HL-60 (cell line): ENCODE data around the gene ROR2.
A peak's percentile ranks its signal among the peaks of the same experiment; 100 is the strongest.

Experiments
- DNase-seq, 2 experiments: peaks; one replicate each; pipeline ENCODE4 v3.0.0-alpha.2; 2010 to 2020; ENCODE audit warnings: low read depth in 1 of 2, low spot score in 1 of 2
- H3K27ac ChIP-seq: fragments of 250-450 bp; sonication (Bioruptor Pico); replicated peaks from 2 replicates; pipeline ENCODE4 v1.5.1; 2020; ENCODE audit warnings: mild to moderate bottlenecking, moderate library complexity
- H3K27me3 ChIP-seq: fragments of 250-450 bp; sonication (Bioruptor Pico); 2 replicates; pipeline ENCODE4 v1.5.1; 2021; ENCODE audit warnings: mild to moderate bottlenecking, moderate library complexity; ENCODE audit not compliant: insufficient read depth, poor library complexity, severe bottlenecking
- H3K4me3 ChIP-seq: replicated peaks from 2 replicates; pipeline ENCODE4 v1.5.1; 2011; ENCODE audit warnings: mild to moderate bottlenecking, control low read depth, low read length; ENCODE audit not compliant: insufficient read depth
- CTCF ChIP-seq: IDR thresholded peaks from one replicate; pipeline ENCODE4 v1.5.1; 2011; ENCODE audit warnings: low read length, control low read depth, inconsistent platforms; ENCODE audit not compliant: insufficient read depth
- GABPA ChIP-seq: IDR thresholded peaks from 2 replicates; pipeline ENCODE4 v1.6.1; 2012; ENCODE audit warnings: low read depth
- POLR2AphosphoS5 ChIP-seq: IDR thresholded peaks from 2 replicates; pipeline ENCODE4 v1.6.1; 2012; ENCODE audit warnings: low read depth
- REST ChIP-seq: IDR thresholded peaks from 2 replicates; pipeline ENCODE4 v1.6.1; 2012; ENCODE audit warnings: low read depth; ENCODE audit not compliant: insufficient replicate concordance
- SPI1 ChIP-seq: IDR thresholded peaks from 2 replicates; pipeline ENCODE4 v1.6.1; 2012; ENCODE audit warnings: low read depth, mild to moderate bottlenecking, borderline replicate concordance

The ROR2 gene

GRCh38 chr9:91933556-91934352, 16.3 kb downstream of the ROR2 start:
- Histone ChIP-seq H3K27me3 (no peaks in the 10 kb centered on the region), H3K4me3 (no peak overlapping the region), H3K27ac (no peak overlapping the region)
- DNase-seq, result no peak
- no peak for TF ChIP-seq REST
- TF ChIP-seq SPI1, result peak; percentile 11; the same call in 1 of the 2 replicates

GRCh38 chr9:91930475-91930874, 19.6 kb downstream of the ROR2 start:
- Histone ChIP-seq H3K4me3 (no peak overlapping the region), H3K27me3 (no peaks in the 10 kb centered on the region), H3K27ac (no peak overlapping the region)
- TF ChIP-seq GABPA, result no peak
- TF ChIP-seq POLR2AphosphoS5, result no peak
- TF ChIP-seq SPI1, result no peak
- TF ChIP-seq CTCF, result no peak
- no peak for TF ChIP-seq REST
- DNase-seq, result no peak

- Histone ChIP-seq H3K27ac (no peak overlapping the region), H3K4me3 (no peak overlapping the region), H3K27me3 (no peaks in the 10 kb centered on the region)
- no peak for TF ChIP-seq REST
- TF ChIP-seq POLR2AphosphoS5, result no peak
- TF ChIP-seq CTCF, result no peak
- TF ChIP-seq GABPA, result no peak
- no peak for TF ChIP-seq SPI1
- no peak for DNase-seq
Observed at GRCh38 chr9:91929331-91929730, 20.7 kb downstream of the ROR2 start.
